HG03469 (cell line): ENCODE results near the gene WNT10A.

Experiments used
- ATAC-seq: cut with Tn5 transposase; IDR thresholded peaks from one replicate; pipeline ENCODE4 v1.9.1; 2021; ENCODE audit warnings: mild to moderate bottlenecking, moderate library complexity, moderate number of reproducible peaks; ENCODE audit not compliant: unreplicated experiment

Gene WNT10A

DNA sequence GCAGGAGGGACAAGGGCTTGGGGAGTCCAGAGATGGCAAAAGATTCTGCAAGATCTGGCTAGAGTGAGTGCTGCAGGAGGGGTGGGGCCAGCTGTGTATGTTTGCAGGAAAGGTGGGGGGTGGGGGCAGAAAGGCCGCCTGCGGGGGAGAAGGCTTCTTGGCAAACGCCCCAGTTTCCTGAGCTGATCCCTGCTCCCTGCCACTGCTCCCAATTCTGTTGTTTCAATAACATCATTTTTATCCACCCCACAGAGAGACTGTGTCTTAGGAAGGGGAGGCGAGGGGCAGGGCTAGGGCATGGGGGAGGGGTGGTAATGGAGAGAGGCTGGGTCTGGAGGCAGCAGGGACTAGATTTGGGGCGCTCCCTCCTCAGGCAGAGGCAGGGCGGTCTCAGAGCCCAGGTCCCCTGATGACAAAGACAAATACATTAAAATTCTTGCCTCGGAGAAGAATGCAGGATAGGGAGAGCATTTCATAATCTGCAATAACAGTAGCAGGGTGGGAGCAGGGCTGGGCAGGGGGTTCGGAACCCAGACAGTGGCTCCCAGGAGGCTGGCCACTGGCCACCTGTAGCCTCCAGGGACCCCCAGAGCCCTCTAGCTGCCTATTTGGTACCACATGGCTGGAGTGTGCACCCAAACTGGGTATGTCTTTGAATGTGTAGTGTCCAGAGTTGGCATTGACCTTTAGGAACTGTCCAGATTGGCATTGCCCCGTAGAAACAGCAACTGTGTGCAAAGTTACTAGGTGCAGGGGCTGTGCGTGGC, 23.1 kb upstream of the WNT10A start:
- ATAC-seq: no peak

DNA sequence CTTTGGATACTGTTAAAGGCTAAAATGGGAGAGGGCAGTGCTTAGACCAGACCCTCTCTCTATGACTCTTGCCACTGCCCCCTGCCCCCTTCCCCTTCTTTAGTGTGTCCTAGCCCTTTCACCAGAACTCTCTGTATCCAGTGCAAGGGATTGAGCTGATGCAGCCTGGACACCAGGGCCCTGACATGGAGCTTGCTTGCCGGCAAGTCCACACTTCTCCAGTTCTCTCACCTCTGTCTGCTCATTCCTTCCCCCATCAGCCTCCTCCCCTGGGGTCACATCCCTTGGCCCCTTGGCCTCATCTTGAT, 22.6 kb upstream of the WNT10A start:
- ATAC-seq: no peak

- ATAC-seq: no peak
Measured at GRCh38 chr2:218858671-218859555, 21.7 kb upstream of the WNT10A start.

DNA sequence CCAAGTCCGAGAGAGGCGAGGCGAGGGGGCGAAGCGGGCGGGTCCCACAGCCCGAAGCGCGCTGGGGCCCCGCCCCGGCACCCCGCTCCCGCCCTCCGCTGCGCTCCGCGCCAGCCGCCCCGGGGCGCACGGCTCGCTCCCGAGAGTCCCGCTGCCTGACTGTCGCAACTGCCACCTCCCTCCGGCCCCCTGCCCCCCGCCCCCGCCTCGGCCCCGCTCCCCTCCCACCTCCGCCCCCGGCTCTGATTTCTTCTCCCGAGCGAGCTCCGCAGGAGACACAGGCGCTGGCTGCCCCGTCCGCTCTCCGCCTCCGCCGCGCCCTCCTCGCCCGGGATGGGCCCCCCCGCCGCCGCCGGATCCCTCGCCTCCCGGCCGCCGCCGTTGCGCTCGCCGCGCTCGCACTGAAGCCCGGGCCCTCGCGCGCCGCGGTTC, 21.1 kb upstream of the WNT10A start, which contains the start of gene WNT6:
Gene WNT6 (plus strand): TSS at position 250 of the 432 bp plus-strand sequence. CDS start 233 bp downstream, outside the sequence.
- ATAC-seq: no peak

DNA sequence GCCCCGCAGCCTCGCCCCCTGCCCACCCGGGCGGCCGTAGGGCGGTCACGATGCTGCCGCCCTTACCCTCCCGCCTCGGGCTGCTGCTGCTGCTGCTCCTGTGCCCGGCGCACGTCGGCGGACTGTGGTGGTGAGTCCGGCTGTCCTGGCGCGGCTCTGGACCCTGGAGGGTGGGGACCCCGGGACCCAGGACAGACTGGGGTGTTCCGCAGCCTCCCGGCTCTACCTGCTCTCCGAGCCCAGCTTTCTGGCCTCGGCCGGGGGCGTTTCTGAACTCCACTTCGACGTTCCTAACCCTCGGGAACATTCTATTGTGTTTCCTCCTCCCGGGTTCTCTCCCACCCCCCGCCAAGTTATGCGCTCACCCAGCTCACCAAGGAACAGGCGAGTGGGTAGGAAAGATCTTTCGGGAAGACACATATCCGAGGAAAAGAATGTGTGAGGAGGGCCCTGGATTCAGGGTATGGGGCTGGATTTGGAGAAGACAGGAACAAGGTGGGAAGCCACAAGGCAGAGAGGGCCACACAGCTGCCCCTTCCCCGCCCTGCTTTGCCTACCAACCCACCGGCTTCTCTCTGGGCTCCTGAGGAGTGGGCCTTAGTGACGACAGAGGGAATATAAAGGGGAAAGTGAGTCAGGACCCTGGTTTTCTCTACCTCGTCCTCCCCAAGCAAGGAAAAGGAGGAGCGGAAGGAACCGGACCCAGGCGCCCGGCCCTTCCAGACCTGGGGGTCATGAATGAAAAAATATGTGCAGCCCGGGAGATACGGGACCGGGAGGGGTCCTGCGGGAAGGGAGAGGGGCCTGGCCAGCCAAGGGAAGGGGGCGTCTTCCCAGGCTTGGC, 20.4 kb upstream of the WNT10A start:
- ATAC-seq: no peak

- ATAC-seq: no peak
Measured at GRCh38 chr2:218860950-218861381, 19.7 kb upstream of the WNT10A start.

GRCh38 chr2:218861645-218862318, 18.9 kb upstream of the WNT10A start:
- no peak for ATAC-seq

DNA sequence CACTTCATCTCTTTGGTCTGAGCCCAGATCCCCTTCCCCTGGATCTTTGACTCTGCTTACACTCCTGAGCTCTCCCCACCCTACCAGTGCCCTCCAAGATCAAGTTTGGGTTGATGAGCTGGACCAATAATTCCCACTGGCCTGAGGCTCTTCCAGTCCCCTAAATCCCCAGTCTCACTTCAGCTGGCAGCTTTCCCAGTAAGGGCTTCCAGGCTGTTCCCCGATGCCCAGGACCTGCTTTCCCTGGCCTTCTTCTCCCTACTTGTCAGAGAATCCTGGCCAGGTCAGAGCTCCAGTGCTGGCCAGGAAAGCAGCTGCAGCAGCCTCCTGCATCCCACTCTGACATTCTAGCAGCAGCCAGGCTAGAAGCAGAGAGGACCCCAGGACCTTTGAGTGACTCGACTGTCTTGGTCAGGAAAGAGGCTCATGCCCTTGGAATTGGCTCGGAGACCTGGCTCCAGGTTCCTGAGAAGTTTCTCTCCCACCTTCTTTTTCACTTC, 17.6 kb upstream of the WNT10A start:
- no peak for ATAC-seq

DNA sequence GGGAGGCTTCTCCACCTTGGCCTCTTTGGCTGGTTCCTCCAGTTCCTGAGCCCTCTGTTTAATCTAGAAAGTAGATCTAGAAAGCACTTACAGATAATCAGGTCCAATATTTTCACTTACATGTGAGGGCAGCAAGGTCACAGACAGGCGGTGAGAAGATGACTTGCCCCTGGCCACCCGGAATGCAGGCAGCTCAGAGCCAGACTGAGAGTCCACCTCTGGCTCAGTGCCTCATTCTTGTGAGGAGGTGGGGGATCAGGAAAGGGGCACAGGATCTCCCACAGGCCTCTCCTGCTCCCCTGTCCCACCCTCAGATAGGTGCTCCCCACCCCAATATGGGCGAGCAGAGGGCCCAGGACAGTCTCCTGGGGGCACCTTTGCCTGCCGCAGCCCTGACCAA, 15.3 kb upstream of the WNT10A start:
- ATAC-seq: no peak

- no peak for ATAC-seq
Measured at GRCh38 chr2:218865999-218866398, 14.7 kb upstream of the WNT10A start.

DNA sequence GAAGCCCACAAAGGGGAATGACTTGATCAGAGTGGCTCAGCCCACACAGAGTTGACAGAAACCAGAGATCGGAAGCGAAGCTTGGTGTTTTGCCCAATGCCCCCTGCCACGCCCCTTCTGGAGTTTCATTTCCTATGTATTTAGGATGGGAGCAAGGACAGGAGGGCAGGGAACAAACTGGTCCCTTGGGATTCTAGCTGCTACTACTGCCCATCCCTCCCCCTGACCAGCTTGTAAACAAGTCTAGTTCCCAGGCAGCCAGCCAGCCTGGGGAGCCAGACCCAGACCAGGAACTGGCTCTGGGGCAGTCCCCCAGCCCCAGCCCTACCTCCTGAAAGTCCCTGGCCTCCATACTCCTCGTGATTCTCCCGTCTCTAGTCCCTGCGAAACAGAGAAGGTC, 12.8 kb upstream of the WNT10A start:
- ATAC-seq: no peak

DNA sequence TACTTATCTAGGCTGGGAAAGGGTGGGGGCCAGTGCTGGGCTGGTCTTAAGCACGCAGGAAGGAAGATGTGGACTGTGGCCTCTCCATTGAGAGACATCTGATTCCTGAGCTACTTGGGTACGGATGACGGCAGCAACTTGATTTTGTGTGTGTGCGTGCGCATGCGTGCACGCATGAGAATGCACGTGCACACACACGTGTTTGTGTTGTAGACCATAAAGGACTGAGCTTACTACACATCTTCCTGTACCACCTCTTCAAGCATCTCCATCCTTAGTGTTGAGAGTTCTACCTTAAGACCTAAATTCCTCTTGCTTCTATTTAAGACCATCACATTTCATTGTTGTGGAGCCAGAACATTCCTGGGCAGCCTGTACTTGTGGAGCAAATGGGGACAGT, 11.6 kb upstream of the WNT10A start:
- ATAC-seq: no peak

DNA sequence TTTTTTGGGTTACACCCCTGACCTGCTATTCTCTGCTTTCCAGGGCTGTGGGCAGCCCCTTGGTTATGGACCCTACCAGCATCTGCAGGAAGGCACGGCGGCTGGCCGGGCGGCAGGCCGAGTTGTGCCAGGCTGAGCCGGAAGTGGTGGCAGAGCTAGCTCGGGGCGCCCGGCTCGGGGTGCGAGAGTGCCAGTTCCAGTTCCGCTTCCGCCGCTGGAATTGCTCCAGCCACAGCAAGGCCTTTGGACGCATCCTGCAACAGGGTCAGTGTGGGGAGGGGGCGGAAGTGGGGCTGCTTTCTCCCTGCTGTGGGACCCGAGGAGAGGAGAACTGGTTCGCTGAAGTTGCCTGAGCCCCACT, 9.7 kb upstream of the WNT10A start:
- ATAC-seq: no peak

- ATAC-seq: no peak
Measured at GRCh38 chr2:218871345-218872302, 9.0 kb upstream of the WNT10A start.

- ATAC-seq: no peak
Measured at GRCh38 chr2:218872645-218873358, 7.8 kb upstream of the WNT10A start.

- no peak for ATAC-seq
Measured at GRCh38 chr2:218873359-218874194, 7.1 kb upstream of the WNT10A start.

- no peak for ATAC-seq
Measured at GRCh38 chr2:218875692-218876246, 4.9 kb upstream of the WNT10A start.
